CD4-positive, alpha-beta T cell treated with Interleukin-4 for 1 hour (primary cell): ENCODE results near the gene RBM4.

Experiments
- DNase-seq, 2 donors: peaks; one replicate each; pipeline ENCODE4 v3.0.0-alpha.2; 2020 to 2022

The RBM4 gene

DNA sequence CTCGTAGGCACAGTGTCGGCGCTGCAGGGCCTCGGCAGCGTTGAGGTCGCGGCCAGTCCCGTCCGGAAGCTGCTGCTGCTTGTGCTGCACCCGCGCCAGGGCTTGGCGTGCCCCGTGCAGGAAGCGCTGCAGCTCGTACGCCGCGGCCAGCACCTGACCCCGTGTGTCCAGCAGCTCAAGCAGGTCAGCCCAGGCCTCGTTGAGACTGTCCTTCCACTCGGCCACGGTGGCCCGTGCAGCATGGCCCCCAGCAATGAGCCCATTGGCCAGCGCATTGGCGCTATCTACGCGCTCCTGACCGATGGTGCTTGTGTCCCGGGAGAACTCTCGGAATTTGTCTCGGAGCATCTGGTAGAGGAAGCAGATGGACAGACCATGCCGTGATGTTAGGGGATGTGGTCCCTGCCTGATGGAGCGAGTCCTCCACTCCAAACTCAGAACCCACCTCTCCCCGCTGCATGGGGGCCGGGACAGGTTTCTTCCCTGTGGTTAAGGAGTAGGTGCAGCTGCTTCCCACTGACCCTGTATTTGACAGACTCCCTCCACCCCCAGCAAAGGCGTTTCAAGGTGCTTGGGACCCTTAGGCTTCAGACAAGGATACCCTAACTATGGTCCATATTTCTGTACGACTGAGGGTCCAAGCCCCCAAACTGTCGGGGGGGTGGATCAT is 52.9 kb downstream of the RBM4 start:
- DNase-seq: no peak

DNA sequence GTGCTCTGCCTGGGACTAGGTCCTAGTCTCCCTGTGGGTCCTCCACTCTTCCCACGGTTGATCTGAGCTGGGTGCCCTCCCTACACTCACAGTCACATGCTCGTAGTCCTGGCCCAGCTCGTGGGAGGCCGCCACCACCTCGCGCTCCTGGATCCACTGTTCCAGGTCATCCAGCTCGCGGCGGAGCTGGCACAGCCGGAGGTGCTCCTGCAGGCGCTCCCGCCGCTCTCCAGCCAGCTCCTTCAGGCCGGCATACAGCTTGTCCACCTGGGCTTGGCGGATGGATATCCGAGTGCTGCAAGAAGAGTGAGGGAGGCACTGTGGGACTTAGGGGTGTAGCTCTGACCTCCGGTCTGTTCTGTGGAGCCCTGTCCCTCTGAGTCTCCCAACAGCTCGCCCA is 53.9 kb downstream of the RBM4 start:
- DNase-seq: no peak

DNA sequence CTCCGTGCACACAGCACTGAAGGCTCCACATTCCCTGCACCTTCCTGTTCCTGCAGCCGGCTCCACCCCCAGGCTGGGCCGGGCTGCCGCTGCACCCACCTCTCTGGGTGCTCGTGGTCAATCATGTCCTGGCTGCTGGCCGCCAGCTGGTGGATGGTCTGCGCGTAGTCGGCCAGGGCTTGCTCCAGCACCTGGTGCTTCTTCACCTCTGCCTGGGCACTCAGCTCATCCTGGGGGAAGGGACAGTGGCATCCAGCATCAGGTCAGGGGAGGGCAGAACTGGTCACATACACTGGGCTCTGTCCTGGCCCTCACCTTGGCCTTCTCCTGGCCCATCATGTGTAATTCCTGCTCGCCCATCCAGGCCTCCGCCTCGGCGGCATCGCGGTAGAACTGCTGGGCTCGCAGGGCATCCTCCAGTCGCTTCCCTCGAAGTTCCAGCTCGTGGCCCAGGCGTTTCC is 54.4 kb downstream of the RBM4 start:
- DNase-seq: no peak

DNA sequence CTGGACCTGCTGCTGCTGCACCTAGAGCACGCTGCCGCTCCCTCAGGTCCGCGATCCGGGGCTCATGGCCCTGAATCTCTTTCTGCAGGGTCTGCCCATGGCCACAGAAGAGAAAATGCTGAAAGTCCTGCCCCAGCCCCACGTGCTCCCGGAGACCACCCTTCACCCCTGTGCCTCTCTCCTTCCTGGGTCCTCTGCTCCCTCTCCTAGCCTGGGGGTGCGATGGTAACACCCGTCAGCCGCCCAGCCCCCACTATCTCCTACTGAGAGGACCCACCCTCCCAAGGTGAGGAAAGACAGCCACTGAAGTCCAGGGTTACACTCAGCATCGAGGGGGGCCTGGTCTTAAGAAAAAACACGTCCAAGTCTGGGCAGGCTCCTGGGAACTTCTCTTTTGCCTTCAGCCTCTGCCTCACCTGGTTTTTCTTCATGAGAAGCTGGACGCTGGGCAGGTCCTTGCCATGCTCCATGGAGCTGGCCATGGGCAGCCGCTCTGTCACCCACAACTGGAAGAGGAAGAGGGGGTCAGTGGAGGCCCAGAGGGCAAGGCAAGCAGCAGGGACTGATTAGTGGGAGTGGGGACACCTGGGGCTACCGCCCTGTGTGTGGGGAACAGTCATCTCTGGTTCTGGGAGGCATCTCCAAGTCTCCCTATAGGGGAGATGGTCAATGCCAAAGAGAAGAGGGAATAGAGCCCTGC is 55.0 kb downstream of the RBM4 start:
- no peak for DNase-seq

GRCh38 chr11:66694056-66694410 is 55.5 kb downstream of the RBM4 start:
- DNase-seq: no peak

GRCh38 chr11:66694732-66695207 is 56.3 kb downstream of the RBM4 start:
- DNase-seq: peak; percentile 83 to 84
